Esophagus muscularis mucosa (tissue), 4 donors: ENCODE data around the gene CD274.

ENCODE experiments used
- EP300 ChIP-seq: sonication (generic); formaldehyde crosslinking; IDR thresholded peaks from one replicate; pipeline ENCODE4 v1.6.1; 2017; ENCODE audit warnings: antibody characterized with exemption
- POLR2A ChIP-seq: fragments of 450-650 bp; IDR thresholded peaks from one replicate; pipeline ENCODE4 v1.6.1; 2017; ENCODE audit warnings: antibody characterized with exemption, moderate library complexity, mild to moderate bottlenecking, low read depth
- POLR2AphosphoS5 ChIP-seq, 2 donors: sonication (generic); formaldehyde crosslinking; IDR thresholded peaks; one replicate each; pipeline ENCODE4 v1.6.1; 2017; ENCODE audit warnings: antibody characterized with exemption in 2 of 2
- TF ChIP-seq, protein P1 (sequence below), 3 experiments: fragments of 200-600 bp in 2 of 3; fragments of 450-650 bp in 1 of 3; sonication (generic) in 2 of 3; IDR thresholded peaks; one replicate each; pipeline ENCODE4 v1.5.1; 2017 to 2019; ENCODE audit warnings: antibody characterized with exemption in 3 of 3, mild to moderate bottlenecking in 2 of 3, moderate library complexity in 1 of 3

DNA sequence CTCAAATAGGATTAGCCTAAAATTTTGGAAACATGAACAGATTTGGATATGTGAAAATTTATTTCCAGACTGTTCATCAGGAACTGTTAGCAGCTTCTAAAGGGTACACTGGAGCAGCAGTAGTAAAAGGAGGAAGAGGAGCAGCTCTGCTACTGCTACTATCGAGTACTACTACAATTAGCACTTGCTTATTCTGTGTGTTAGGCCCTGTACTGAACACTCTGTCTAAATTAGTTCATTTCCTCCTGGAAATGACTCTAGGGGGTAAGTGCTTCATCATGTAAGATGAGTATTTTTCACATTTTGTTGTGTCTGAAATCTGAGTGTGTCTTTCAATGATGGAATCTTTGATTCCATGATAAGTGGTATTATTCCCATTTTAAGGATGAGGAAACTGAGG, 9.8 kb downstream of the CD274 start:
- no peak for TF ChIP-seq POLR2AphosphoS5 (IDR thresholded peaks at IDR 0.05)
- TF ChIP-seq, protein P1, sequence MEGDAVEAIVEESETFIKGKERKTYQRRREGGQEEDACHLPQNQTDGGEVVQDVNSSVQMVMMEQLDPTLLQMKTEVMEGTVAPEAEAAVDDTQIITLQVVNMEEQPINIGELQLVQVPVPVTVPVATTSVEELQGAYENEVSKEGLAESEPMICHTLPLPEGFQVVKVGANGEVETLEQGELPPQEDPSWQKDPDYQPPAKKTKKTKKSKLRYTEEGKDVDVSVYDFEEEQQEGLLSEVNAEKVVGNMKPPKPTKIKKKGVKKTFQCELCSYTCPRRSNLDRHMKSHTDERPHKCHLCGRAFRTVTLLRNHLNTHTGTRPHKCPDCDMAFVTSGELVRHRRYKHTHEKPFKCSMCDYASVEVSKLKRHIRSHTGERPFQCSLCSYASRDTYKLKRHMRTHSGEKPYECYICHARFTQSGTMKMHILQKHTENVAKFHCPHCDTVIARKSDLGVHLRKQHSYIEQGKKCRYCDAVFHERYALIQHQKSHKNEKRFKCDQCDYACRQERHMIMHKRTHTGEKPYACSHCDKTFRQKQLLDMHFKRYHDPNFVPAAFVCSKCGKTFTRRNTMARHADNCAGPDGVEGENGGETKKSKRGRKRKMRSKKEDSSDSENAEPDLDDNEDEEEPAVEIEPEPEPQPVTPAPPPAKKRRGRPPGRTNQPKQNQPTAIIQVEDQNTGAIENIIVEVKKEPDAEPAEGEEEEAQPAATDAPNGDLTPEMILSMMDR (IDR thresholded peaks at IDR 0.05) = no peak
- TF ChIP-seq POLR2A = no peak
- TF ChIP-seq EP300 = no peak
